GM12801 (cell line): ENCODE data around the gene XPR1.

Source experiments
- CTCF ChIP-seq: IDR thresholded peaks from one replicate; pipeline ENCODE4 v1.5.1; 2011; ENCODE audit warnings: control low read depth; ENCODE audit not compliant: insufficient read length; ENCODE audit errors: extremely low read depth

Gene XPR1

DNA sequence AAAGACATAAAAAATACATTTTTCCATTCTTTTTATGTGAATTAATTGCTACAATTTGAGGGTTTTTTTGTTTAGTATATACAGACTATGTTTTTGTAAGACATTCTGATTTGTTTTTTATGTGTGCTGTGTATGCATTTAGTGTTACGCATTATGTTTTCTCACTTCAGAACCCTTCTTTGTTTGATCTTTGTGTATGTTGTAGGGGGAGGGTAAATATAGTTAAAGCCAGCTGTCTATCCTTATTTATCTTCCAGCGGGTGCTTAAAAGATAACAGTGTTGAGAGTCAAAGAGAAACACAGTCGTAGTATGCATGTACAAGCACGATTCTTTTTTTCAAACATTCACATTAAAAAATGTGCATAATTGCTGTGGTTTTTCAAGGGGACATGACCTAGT is 183.4 kb downstream of the XPR1 start:
- TF ChIP-seq CTCF = no peak

GRCh38 chr1:180816132-180816531 is 184.3 kb downstream of the XPR1 start:
- no peak for TF ChIP-seq CTCF

- TF ChIP-seq CTCF = no peak
These were observed 190.1 kb downstream of the XPR1 start for GRCh38 chr1:180821970-180822369.

DNA sequence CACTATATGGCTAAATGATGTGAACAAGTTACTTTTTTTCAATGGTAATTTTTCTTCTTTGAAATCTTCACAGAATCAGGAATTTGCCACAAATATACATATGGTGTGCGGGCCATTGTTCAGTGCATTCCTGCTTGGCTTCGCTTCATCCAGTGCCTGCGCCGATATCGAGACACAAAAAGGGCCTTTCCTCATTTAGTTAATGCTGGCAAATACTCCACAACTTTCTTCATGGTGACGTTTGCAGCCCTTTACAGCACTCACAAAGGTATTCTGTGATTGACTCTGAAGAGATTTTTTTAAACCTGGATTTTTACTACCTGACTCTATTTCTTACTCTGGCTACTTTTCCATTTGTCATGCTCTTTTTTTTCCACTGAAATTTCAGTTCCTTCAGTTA is 204.6 kb downstream of the XPR1 start:
- TF ChIP-seq CTCF = no peak

DNA sequence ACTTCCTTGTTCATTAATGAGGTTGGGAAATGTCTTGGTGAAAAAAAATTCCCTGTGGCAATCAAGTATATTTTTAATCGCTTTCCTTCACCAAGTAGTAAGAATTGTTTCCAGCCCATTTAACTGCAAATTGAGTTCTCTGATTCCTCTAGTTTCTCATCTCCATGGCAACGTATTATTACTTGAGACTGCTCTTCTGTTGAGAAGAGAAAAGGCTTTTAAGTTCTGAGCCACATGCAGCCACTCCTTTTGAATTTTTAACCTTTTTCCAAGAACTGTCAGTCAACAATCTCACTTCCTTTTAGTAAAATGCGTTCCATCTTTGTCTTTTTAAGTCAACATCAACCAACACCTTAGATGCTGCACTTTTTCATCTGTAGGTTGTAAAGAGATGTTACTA is 205.2 kb downstream of the XPR1 start:
- no peak for TF ChIP-seq CTCF

- TF ChIP-seq CTCF = no peak
These were observed 206.7 kb downstream of the XPR1 start for GRCh38 chr1:180838535-180838934.

- TF ChIP-seq CTCF = no peak
These were observed 207.7 kb downstream of the XPR1 start for GRCh38 chr1:180839547-180839946.

DNA sequence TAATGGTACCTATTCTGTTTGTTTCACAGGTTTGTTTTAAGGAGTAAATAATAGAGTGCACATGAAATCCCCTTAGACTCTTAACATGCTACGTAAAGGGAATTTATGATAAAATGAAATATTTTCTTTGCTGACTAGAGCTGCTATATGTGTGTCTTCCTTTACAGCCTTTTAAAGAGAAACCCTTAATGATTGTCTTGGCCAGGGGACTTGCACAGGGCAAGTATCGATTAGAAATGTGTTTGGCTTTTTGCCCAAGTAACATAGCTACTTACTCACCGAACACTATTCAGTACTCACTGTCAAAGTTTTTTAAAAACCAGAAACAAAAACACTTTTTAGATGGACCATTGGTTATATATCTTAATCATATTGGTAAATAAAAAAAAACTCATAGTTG is 209.6 kb downstream of the XPR1 start:
- TF ChIP-seq CTCF = no peak
